Measurements from ENCODE around the gene PLCB4.

DNA sequence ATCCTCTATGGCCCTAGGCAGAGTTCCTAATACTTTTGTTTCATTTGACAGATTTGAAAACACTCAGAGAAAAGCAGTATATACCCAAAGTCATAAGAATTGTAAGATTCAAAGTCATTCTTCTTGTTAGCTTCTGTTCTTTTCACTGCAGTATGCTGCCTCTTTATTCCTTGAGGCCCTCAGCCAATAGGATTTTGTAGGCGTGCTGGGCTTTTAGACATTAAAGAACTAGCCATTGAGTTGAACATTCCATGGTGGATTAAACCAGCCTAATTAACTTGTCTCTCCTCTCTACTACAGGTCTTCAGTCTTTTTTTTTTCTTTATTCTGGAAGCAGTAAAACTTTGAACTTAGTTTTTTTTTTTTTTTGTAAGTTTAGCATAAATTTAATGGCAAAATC lies 186.3 kb downstream of the PLCB4 start:
- TF ChIP-seq POLR2AphosphoS5 (IDR thresholded peaks at IDR 0.05; ENCODE audit: low read depth, low read length) (no peak), TAF1 (IDR thresholded peaks at IDR 0.05; ENCODE audit: borderline replicate concordance, low read depth, low read length) (no peak), POLR2A (IDR thresholded peaks at IDR 0.05; ENCODE audit: low read depth, low read length) (no peak)
